HG03558 (cell line): Measurements from ENCODE around the gene CNST.
A peak's percentile ranks its signal among the peaks of the same experiment; 100 is the strongest.
"Not testable (repeated sequence)": the region's sequence is repeated elsewhere in the genome, so short reads cannot be mapped to it uniquely, and the experiment has no call there.

Experiments used
- ATAC-seq: cut with Tn5 transposase; IDR thresholded peaks from one replicate; pipeline ENCODE4 v1.9.1; 2021; ENCODE audit warnings: moderate number of reproducible peaks; ENCODE audit not compliant: unreplicated experiment; ENCODE audit errors: extremely low read depth

The CNST gene

GRCh38 chr1:246608616-246609376 lies 42.5 kb downstream of the CNST start:
- ATAC-seq = peak; percentile 70

DNA sequence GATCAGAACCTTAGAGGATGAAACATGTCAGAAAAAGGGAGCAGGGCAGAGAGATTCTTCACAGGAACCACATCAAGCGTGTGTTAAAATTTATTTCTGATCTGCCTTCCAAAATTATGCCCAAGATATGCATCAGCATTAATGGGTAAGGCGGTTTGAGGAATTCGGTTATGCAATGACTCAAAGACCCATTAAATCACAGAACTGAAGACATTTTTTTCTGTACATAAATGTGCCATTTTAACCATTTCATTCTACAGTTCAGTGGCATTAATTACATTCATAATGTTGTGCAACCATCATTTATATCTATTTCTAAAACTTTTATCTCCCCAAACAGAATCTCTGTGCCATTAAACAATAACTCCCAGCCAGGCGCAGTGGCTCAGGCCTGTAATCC lies 43.4 kb downstream of the CNST start:
- ATAC-seq = no peak

DNA sequence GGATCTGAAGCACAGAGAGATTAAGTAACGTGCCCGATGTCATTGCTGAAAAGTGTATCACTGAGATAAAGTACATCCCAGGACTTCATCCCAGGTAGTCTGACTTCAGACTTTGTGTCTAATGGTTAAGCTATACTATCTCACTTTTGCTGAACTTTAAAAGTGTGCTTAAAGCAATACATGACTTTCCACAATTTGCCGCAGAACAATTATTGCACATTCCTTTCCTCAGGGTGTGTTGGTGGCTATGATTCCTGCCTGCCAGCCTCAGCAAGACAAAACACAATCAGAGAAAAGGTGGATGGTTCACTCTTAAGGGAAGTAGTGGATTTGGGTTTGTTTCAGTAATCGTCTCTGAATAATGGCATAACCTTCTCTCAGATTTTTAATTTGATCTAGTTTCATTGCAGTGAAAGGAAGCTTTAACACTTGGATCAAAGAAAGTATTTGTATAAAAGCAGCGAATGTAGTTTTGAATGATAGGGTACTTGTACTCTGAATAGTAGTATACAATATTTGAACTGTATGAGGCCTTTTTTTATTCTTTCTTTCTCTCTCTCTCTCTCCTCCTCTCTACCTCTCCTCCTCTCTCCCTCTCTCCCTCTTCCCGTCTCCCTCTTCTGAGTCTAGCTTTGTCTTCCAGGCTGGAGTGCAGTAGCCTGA lies 47.0 kb downstream of the CNST start:
- ATAC-seq = no peak

DNA sequence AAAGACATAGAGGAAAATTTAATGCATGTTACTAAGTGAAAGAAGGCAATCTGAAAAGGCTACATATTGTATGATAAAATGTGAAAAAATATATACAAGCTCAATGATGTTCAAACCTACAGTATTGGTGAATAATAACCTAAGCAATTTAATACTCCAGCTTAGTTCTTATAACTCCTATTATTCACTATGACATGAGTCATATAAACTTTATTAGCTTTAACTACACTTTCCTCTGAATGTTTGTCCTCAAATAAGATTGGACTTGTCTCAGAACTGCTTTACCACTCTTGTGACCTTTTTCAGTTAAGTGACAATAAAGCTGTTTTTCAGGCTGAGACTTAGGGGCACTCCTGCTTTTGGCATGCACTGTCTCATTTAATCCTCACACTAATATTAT lies 50.9 kb downstream of the CNST start:
- no peak for ATAC-seq

- no peak for ATAC-seq
Observed at GRCh38 chr1:246617768-246618167, 51.5 kb downstream of the CNST start.

GRCh38 chr1:246618240-246618808 lies 52.1 kb downstream of the CNST start:
- no peak for ATAC-seq

DNA sequence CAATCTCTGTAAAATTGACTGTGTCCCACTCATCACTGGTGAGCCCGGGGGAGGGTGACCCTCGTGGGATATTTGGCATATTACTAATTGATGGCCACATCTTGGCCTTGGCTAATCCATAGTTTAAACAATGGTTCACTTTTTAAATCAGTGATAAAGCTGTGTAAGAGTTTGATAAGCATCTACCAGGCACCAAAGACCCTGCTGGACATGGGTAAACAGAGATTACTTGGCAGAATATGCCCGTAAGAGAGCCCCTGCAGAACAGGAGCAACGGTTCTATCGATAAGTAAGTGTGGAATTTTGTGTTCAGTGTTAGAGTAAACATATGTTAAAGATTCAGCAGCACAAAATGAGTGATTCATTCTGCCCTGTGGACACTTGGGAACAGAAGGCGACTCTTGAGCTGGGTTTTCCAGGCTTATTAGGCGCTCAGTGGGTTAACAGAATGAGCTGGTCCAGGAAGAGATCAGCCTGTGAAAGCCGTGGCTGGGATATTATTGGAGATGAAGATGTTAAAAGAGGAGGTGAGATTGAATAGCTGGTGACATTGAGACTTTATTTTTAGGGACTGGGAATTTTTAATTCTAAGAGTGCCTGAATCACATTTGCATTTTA lies 55.9 kb downstream of the CNST start:
- ATAC-seq = no peak

- no peak for ATAC-seq
Observed at GRCh38 chr1:246624091-246624490, 57.8 kb downstream of the CNST start.

DNA sequence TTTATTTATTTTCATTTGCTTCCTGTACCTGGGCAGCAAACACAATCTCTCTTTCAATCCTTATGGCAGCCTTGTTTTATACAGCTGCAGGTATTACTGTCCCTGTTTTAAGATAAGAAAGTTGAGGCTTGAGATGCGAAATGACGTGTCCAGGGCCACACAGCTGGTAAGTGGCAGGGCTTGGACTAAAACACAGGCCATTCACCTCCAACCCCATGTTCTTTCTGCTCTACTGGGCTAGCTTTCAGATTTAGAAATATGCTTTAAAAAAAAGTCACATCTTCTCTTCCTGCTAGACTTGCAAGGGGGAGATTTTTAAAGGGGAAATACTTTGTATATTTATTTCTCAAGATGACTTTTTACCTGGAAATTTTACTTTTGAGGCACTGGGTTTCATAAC lies 62.8 kb downstream of the CNST start:
- ATAC-seq = peak; percentile 94

- no peak for ATAC-seq
Observed at GRCh38 chr1:246629976-246630375, 63.7 kb downstream of the CNST start.

- no peak for ATAC-seq
Observed at GRCh38 chr1:246631426-246631825, 65.2 kb downstream of the CNST start.

- ATAC-seq = no peak
Observed at GRCh38 chr1:246632281-246633168, 66.3 kb downstream of the CNST start.

DNA sequence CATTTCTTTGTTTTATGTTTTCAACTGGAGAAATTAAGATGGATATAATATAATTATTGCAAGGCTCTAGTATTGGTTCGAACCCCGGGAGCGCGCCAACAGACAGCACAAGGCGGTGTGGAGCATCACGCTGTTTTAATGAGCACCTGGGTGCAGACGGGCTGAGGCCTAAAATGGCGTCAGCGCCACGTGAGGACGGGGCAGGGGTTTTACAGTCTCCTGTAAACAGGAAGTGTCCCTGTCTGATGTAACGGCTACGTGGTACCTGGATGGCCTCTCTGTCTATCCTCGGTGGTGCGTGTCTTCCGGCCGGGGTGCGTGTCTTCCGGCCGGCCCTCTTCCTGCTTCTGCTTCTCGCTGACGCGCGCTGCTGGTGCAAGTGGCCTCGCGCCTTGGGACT lies 68.4 kb downstream of the CNST start:
- ATAC-seq = not testable (repeated sequence)

- ATAC-seq = no peak
Observed at GRCh38 chr1:246638941-246639655, 72.8 kb downstream of the CNST start.

DNA sequence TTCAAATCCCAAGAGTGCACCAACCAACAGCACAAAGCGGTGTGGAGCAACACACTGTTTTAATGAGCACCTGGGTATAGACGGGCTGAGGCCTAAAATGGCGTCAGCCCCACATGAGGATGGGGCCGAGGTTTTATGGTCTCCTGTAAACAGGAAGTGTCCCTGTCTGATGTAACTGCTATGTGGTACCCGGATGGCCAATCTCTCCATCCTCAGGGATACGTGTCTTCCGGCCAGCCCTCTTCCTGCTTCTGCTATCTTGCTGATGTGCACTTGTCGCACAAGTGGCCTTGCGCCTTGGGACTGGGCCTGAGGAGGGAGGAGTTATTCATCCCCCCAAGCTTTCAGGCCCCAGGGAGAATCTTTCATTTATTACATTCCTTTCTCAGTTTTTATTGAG lies 73.5 kb downstream of the CNST start:
- no peak for ATAC-seq

- ATAC-seq = no peak
Observed at GRCh38 chr1:246640747-246641146, 74.5 kb downstream of the CNST start.

DNA sequence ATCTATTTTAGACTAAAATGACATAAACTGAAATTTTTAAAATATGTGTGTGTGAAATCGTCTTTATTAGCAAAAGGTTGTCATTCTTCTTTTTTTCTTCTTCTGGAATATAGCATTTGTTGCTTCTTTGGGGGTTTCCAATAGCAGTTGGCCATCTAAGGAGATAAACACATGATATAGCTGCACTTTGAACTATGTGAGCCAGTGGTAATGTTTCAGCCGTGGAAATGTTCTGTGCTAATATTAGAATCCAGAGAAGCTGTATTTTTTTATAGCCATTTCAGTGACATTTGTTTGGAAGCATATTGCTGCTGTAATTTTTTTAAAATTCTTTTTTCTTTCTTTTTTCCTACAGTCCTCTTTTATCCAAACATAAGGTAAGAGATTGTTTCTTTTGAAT lies 75.1 kb downstream of the CNST start:
- ATAC-seq = no peak

- no peak for ATAC-seq
Observed at GRCh38 chr1:246642719-246643118, 76.5 kb downstream of the CNST start.

- ATAC-seq = no peak
Observed at GRCh38 chr1:246647113-246647512, 80.9 kb downstream of the CNST start.

GRCh38 chr1:246647513-246647912 lies 81.3 kb downstream of the CNST start:
- ATAC-seq = no peak
